HCT116 (cell line): Measurements from ENCODE around the gene SH2D3C.

ENCODE experiments used
- CEBPB ChIP-seq: IDR thresholded peaks from 2 replicates; pipeline ENCODE4 v1.6.1; 2012; ENCODE audit warnings: low read depth
- EZH2 ChIP-seq: fragments of 200-600 bp; sonication (generic); IDR thresholded peaks from 2 replicates; pipeline ENCODE4 v1.6.1; 2017; ENCODE audit warnings: antibody characterized with exemption, mixed run types
- EZH2phosphoT487 ChIP-seq: fragments of 200-600 bp; IDR thresholded peaks from 2 replicates; pipeline ENCODE4 v1.6.1; 2018; ENCODE audit warnings: antibody characterized with exemption, borderline replicate concordance
- JUND ChIP-seq: IDR thresholded peaks from 2 replicates; pipeline ENCODE4 v1.6.1; 2012
- POLR2A ChIP-seq: IDR thresholded peaks from 2 replicates; pipeline ENCODE4 v1.7.0; 2011; ENCODE audit warnings: borderline replicate concordance; ENCODE audit not compliant: insufficient read depth, insufficient read length; ENCODE audit errors: extremely low read depth
- POLR2AphosphoS5 ChIP-seq: IDR thresholded peaks from 2 replicates; pipeline ENCODE4 v1.6.1; 2011; ENCODE audit warnings: mild to moderate bottlenecking, low read depth, low read length, moderate library complexity
- RAD21 ChIP-seq: IDR thresholded peaks from 2 replicates; pipeline ENCODE4 v1.6.1; 2012; ENCODE audit warnings: low read depth, mild to moderate bottlenecking
- SIN3A ChIP-seq: IDR thresholded peaks from 2 replicates; pipeline ENCODE4 v1.6.1; 2012; ENCODE audit warnings: low read depth
- SP1 ChIP-seq: IDR thresholded peaks from 2 replicates; pipeline ENCODE4 v1.6.1; 2012; ENCODE audit warnings: low read depth
- ZNF274 ChIP-seq: fragments of 200-500 bp; sonication (Bioruptor generic); IDR thresholded peaks from 2 replicates; pipeline ENCODE4 v1.6.1; 2014; ENCODE audit warnings: mild to moderate bottlenecking, low read depth, low read length, inconsistent platforms
- TF ChIP-seq, protein P1 (sequence below), 3 experiments: fragments of 200-600 bp in 1 of 3; sonication (generic) in 1 of 3; IDR thresholded peaks in 2 of 3; conservative IDR thresholded peaks in 1 of 3; 2 replicates each; pipeline ENCODE4 v1.5.1; 2012 to 2017; ENCODE audit warnings: low read depth in 2 of 3, low read length in 2 of 3, antibody characterized with exemption in 1 of 3, borderline replicate concordance in 1 of 3, control low read depth in 1 of 3, mild to moderate bottlenecking in 1 of 3, mixed read lengths in 1 of 3, mixed run types in 1 of 3, moderate library complexity in 1 of 3; ENCODE audit not compliant: insufficient read depth in 1 of 3
- TF ChIP-seq, protein P2 (sequence below): IDR thresholded peaks from 2 replicates; pipeline ENCODE4 v1.6.1; 2012; ENCODE audit warnings: low read depth
- TF ChIP-seq, protein P3 (sequence below): IDR thresholded peaks from 2 replicates; pipeline ENCODE4 v1.6.1; 2012
- TF ChIP-seq, protein P4 (sequence below): IDR thresholded peaks from 2 replicates; pipeline ENCODE4 v1.6.1; 2012

DNA sequence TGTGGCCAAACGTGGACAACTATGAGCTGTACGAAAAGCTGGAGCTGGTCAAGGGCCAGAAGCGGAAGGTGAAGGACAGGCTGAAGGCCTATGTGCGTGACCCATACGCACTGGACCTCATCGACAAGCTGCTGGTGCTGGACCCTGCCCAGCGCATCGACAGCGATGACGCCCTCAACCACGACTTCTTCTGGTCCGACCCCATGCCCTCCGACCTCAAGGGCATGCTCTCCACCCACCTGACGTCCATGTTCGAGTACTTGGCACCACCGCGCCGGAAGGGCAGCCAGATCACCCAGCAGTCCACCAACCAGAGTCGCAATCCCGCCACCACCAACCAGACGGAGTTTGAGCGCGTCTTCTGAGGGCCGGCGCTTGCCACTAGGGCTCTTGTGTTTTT lies 10.7 kb upstream of the SH2D3C start:
- TF ChIP-seq, protein P1, sequence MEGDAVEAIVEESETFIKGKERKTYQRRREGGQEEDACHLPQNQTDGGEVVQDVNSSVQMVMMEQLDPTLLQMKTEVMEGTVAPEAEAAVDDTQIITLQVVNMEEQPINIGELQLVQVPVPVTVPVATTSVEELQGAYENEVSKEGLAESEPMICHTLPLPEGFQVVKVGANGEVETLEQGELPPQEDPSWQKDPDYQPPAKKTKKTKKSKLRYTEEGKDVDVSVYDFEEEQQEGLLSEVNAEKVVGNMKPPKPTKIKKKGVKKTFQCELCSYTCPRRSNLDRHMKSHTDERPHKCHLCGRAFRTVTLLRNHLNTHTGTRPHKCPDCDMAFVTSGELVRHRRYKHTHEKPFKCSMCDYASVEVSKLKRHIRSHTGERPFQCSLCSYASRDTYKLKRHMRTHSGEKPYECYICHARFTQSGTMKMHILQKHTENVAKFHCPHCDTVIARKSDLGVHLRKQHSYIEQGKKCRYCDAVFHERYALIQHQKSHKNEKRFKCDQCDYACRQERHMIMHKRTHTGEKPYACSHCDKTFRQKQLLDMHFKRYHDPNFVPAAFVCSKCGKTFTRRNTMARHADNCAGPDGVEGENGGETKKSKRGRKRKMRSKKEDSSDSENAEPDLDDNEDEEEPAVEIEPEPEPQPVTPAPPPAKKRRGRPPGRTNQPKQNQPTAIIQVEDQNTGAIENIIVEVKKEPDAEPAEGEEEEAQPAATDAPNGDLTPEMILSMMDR (IDR thresholded peaks at IDR 0.05 in 2 of 3, conservative IDR thresholded peaks at IDR 0.05 in 1 of 3; ENCODE audit: borderline replicate concordance in 1 of 3, insufficient read depth in 1 of 3, low read depth in 2 of 3, low read length in 2 of 3), result no peak
- TF ChIP-seq POLR2A (no peak), ZNF274 (no peak), CEBPB (no peak), JUND (no peak), RAD21 (no peak), EZH2phosphoT487 (no peak), POLR2AphosphoS5 (no peak), EZH2 (no peak), SIN3A (no peak), SP1 (no peak)
- TF ChIP-seq, protein P2, sequence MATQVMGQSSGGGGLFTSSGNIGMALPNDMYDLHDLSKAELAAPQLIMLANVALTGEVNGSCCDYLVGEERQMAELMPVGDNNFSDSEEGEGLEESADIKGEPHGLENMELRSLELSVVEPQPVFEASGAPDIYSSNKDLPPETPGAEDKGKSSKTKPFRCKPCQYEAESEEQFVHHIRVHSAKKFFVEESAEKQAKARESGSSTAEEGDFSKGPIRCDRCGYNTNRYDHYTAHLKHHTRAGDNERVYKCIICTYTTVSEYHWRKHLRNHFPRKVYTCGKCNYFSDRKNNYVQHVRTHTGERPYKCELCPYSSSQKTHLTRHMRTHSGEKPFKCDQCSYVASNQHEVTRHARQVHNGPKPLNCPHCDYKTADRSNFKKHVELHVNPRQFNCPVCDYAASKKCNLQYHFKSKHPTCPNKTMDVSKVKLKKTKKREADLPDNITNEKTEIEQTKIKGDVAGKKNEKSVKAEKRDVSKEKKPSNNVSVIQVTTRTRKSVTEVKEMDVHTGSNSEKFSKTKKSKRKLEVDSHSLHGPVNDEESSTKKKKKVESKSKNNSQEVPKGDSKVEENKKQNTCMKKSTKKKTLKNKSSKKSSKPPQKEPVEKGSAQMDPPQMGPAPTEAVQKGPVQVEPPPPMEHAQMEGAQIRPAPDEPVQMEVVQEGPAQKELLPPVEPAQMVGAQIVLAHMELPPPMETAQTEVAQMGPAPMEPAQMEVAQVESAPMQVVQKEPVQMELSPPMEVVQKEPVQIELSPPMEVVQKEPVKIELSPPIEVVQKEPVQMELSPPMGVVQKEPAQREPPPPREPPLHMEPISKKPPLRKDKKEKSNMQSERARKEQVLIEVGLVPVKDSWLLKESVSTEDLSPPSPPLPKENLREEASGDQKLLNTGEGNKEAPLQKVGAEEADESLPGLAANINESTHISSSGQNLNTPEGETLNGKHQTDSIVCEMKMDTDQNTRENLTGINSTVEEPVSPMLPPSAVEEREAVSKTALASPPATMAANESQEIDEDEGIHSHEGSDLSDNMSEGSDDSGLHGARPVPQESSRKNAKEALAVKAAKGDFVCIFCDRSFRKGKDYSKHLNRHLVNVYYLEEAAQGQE, result no peak
- TF ChIP-seq, protein P3, sequence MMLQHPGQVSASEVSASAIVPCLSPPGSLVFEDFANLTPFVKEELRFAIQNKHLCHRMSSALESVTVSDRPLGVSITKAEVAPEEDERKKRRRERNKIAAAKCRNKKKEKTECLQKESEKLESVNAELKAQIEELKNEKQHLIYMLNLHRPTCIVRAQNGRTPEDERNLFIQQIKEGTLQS, result no peak
- TF ChIP-seq, protein P4, sequence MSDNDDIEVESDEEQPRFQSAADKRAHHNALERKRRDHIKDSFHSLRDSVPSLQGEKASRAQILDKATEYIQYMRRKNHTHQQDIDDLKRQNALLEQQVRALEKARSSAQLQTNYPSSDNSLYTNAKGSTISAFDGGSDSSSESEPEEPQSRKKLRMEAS, result no peak
